NT2/D1 (cell line): Measurements from ENCODE around the gene ZNF488.

Experiments used
- SUZ12 ChIP-seq: IDR thresholded peaks from 2 replicates; pipeline ENCODE4 v1.6.1; 2011; ENCODE audit not compliant: insufficient read length, insufficient read depth; ENCODE audit errors: extremely low read depth
- YY1 ChIP-seq: IDR thresholded peaks from 2 replicates; pipeline ENCODE4 v1.6.1; 2011; ENCODE audit not compliant: insufficient read length, insufficient read depth
- ZNF274 ChIP-seq: IDR thresholded peaks from 2 replicates; pipeline ENCODE4 v1.6.1; 2011; ENCODE audit warnings: mild to moderate bottlenecking, low read depth, low read length

- TF ChIP-seq ZNF274 (no peak), YY1 (no peak), SUZ12 (no peak)
Measured at GRCh38 chr10:47370015-47370767, 13.9 kb downstream of the ZNF488 start.
